Stimulated activated effector memory CD8-positive, alpha-beta T cell treated with anti-CD3 and anti-CD28 coated beads, Interleukin-12 subunit alpha, Interleukin-12 subunit beta, amount 100 ng/mL, for 72 hours (primary cell): ENCODE measurements around the gene DHX35.

Source experiments
- ATAC-seq: fragments of 150-1000 bp; cut with Tn5 transposase; 2 replicates; pipeline ENCODE4 v1.10.0; 2021
- DNase-seq, 2 donors: peaks; one replicate each; pipeline ENCODE4 v3.0.0; 2021 to 2022; ENCODE audit warnings: low spot score in 2 of 2
- H3K27ac Mint-ChIP-seq: one replicate; pipeline ENCODE4 v1.8.0; 2022; ENCODE audit warnings: mild to moderate bottlenecking, mixed read lengths
- H3K36me3 Mint-ChIP-seq: one replicate; pipeline ENCODE4 v1.8.0; 2022; ENCODE audit warnings: mild to moderate bottlenecking, mixed read lengths
- H3K4me1 Mint-ChIP-seq: one replicate; pipeline ENCODE4 v1.8.0; 2022; ENCODE audit warnings: mixed read lengths
- H3K4me3 Mint-ChIP-seq: one replicate; pipeline ENCODE4 v1.8.0; 2022; ENCODE audit warnings: mild to moderate bottlenecking, mixed read lengths
- H3K9me3 Mint-ChIP-seq: one replicate; pipeline ENCODE4 v1.8.0; 2022; ENCODE audit warnings: mixed read lengths

DHX35 gene

GRCh38 chr20:39044501-39044900 lies 82.4 kb downstream of the DHX35 start:
- peaks cover 41% of the 10 kb centered on the region for H3K36me3 Mint-ChIP-seq
- ATAC-seq (no peak), DNase-seq (no peak)
- no peak overlapping the region for H3K27ac Mint-ChIP-seq
- H3K9me3 Mint-ChIP-seq: no peaks in the 10 kb centered on the region
- H3K4me3 Mint-ChIP-seq: no peak overlapping the region
- H3K4me1 Mint-ChIP-seq: peaks cover 7% of the 10 kb centered on the region

- no peak for DNase-seq
- no peak overlapping the region for H3K4me3 Mint-ChIP-seq
- peaks cover 11% of the 10 kb centered on the region for H3K4me1 Mint-ChIP-seq
- no peaks in the 10 kb centered on the region for H3K9me3 Mint-ChIP-seq
- H3K36me3 Mint-ChIP-seq: peaks cover 39% of the 10 kb centered on the region
- no peak overlapping the region for H3K27ac Mint-ChIP-seq
- no peak for ATAC-seq
Observed at GRCh38 chr20:39045676-39046075, 83.5 kb downstream of the DHX35 start.

- ATAC-seq (no peak), DNase-seq (no peak)
- H3K4me1 Mint-ChIP-seq: peaks cover 11% of the 10 kb centered on the region
- no peaks in the 10 kb centered on the region for H3K9me3 Mint-ChIP-seq
- peaks cover 23% of the 10 kb centered on the region for H3K36me3 Mint-ChIP-seq
- H3K27ac Mint-ChIP-seq: peak overlapping the region; percentile 56
- H3K4me3 Mint-ChIP-seq: no peak overlapping the region
Observed at GRCh38 chr20:39047417-39047985, 85.4 kb downstream of the DHX35 start.

- Mint-ChIP-seq H3K36me3 (peaks cover 16% of the 10 kb centered on the region), H3K4me1 (peaks cover 11% of the 10 kb centered on the region), H3K4me3 (no peak overlapping the region), H3K27ac (peak overlapping the region; percentile 56), H3K9me3 (no peaks in the 10 kb centered on the region)
- peak; percentile 70 to 87 for DNase-seq
- ATAC-seq: peak; percentile 86
Observed at GRCh38 chr20:39048000-39048696, 86.0 kb downstream of the DHX35 start.

GRCh38 chr20:39049148-39049547 lies 87.0 kb downstream of the DHX35 start:
- peak overlapping the region; percentile 75 for H3K27ac Mint-ChIP-seq

GRCh38 chr20:39049684-39050554 lies 87.8 kb downstream of the DHX35 start:
- ATAC-seq (peak; percentile 86), DNase-seq (peak; percentile 89 to 90)
- peak overlapping the region; percentile 75 for H3K27ac Mint-ChIP-seq
- peaks cover 11% of the 10 kb centered on the region for H3K4me1 Mint-ChIP-seq
- peak overlapping the region; percentile 77 for H3K4me3 Mint-ChIP-seq
- H3K36me3 Mint-ChIP-seq: peaks cover 6% of the 10 kb centered on the region
- H3K9me3 Mint-ChIP-seq: no peaks in the 10 kb centered on the region

More at GRCh38 chr20:39049148-39049547, 87.0 kb downstream of the DHX35 start:
- Mint-ChIP-seq H3K4me1 (peaks cover 11% of the 10 kb centered on the region), H3K4me3 (peak overlapping the region; percentile 77), H3K9me3 (no peaks in the 10 kb centered on the region), H3K36me3 (peaks cover 6% of the 10 kb centered on the region)
- DNase-seq (no peak), ATAC-seq (no peak)

- Mint-ChIP-seq H3K27ac (no peak overlapping the region), H3K4me1 (peaks cover 11% of the 10 kb centered on the region), H3K9me3 (no peaks in the 10 kb centered on the region), H3K36me3 (peaks cover 6% of the 10 kb centered on the region), H3K4me3 (peak overlapping the region; percentile 77)
- ATAC-seq (no peak), DNase-seq (no peak)
Observed at GRCh38 chr20:39050555-39050902, 88.4 kb downstream of the DHX35 start.

- Mint-ChIP-seq H3K36me3 (peaks cover 6% of the 10 kb centered on the region), H3K4me1 (peaks cover 11% of the 10 kb centered on the region)
Observed at GRCh38 chr20:39052676-39053075, 90.5 kb downstream of the DHX35 start.

GRCh38 chr20:39057143-39057542 lies 95.0 kb downstream of the DHX35 start:
- Mint-ChIP-seq H3K36me3 (no peaks in the 10 kb centered on the region), H3K27ac (no peak overlapping the region), H3K4me3 (no peak overlapping the region), H3K4me1 (no peaks in the 10 kb centered on the region), H3K9me3 (no peaks in the 10 kb centered on the region)
- DNase-seq (no peak), ATAC-seq (no peak)

More at GRCh38 chr20:39052676-39053075, 90.5 kb downstream of the DHX35 start:
- Mint-ChIP-seq H3K27ac (no peak overlapping the region), H3K4me3 (no peak overlapping the region), H3K9me3 (no peaks in the 10 kb centered on the region)
- no peak for ATAC-seq
- no peak for DNase-seq

GRCh38 chr20:39057911-39058310 lies 95.8 kb downstream of the DHX35 start:
- Mint-ChIP-seq H3K4me3 (no peak overlapping the region), H3K27ac (no peak overlapping the region), H3K36me3 (no peaks in the 10 kb centered on the region), H3K4me1 (no peaks in the 10 kb centered on the region), H3K9me3 (no peaks in the 10 kb centered on the region)
- ATAC-seq (no peak), DNase-seq (no peak)

- Mint-ChIP-seq H3K4me3 (no peak overlapping the region), H3K4me1 (no peaks in the 10 kb centered on the region), H3K36me3 (no peaks in the 10 kb centered on the region), H3K27ac (no peak overlapping the region), H3K9me3 (no peaks in the 10 kb centered on the region)
- ATAC-seq: no peak
- DNase-seq: no peak
Observed at GRCh38 chr20:39059036-39059435, 96.9 kb downstream of the DHX35 start.

GRCh38 chr20:39066471-39067242 lies 104.5 kb downstream of the DHX35 start:
- H3K36me3 Mint-ChIP-seq: no peaks in the 10 kb centered on the region
- no peaks in the 10 kb centered on the region for H3K4me1 Mint-ChIP-seq
- peaks cover 4% of the 10 kb centered on the region for H3K9me3 Mint-ChIP-seq
- ATAC-seq (no peak), DNase-seq (no peak)
- H3K4me3 Mint-ChIP-seq: no peak overlapping the region
- H3K27ac Mint-ChIP-seq: no peak overlapping the region

GRCh38 chr20:39067526-39068216 lies 105.5 kb downstream of the DHX35 start:
- no peak for ATAC-seq
- Mint-ChIP-seq H3K4me1 (no peaks in the 10 kb centered on the region), H3K4me3 (no peak overlapping the region), H3K9me3 (peaks cover 4% of the 10 kb centered on the region), H3K36me3 (no peaks in the 10 kb centered on the region), H3K27ac (no peak overlapping the region)
- DNase-seq: no peak

- no peaks in the 10 kb centered on the region for H3K4me1 Mint-ChIP-seq
Observed at GRCh38 chr20:39069976-39070375, 107.8 kb downstream of the DHX35 start.

More at GRCh38 chr20:39069976-39070375, 107.8 kb downstream of the DHX35 start:
- Mint-ChIP-seq H3K36me3 (no peaks in the 10 kb centered on the region), H3K9me3 (peaks cover 4% of the 10 kb centered on the region), H3K27ac (no peak overlapping the region), H3K4me3 (no peak overlapping the region)
- no peak for DNase-seq
- no peak for ATAC-seq
